Activated T-helper 1 cell treated with anti-CD3 and anti-CD28 coated beads, Interleukin-2, amount 50 U/mL, for 16 hours (primary cell): ENCODE results near the gene FNDC8.
"Not testable (repeated sequence)": the region's sequence is repeated elsewhere in the genome, so short reads cannot be mapped to it uniquely, and the experiment has no call there.

Experiments
- DNase-seq, 2 donors: peaks; one replicate each; pipeline ENCODE4 v3.0.0-alpha.2; 2020; ENCODE audit warnings: low read depth in 1 of 2, low spot score in 1 of 2

FNDC8 gene

GRCh38 chr17:35169835-35170363 is 48.5 kb downstream of the FNDC8 start:
- DNase-seq, result no peak

GRCh38 chr17:35170968-35171771 is 49.8 kb downstream of the FNDC8 start:
- no peak for DNase-seq

GRCh38 chr17:35171834-35172233 is 50.4 kb downstream of the FNDC8 start:
- no peak for DNase-seq

GRCh38 chr17:35172321-35172720 is 50.9 kb downstream of the FNDC8 start:
- not testable (repeated sequence) for DNase-seq

GRCh38 chr17:35174835-35175334 is 53.5 kb downstream of the FNDC8 start:
- DNase-seq, result no peak

GRCh38 chr17:35175638-35176415 is 54.4 kb downstream of the FNDC8 start:
- DNase-seq, result no peak

GRCh38 chr17:35176897-35177296 is 55.5 kb downstream of the FNDC8 start:
- no peak for DNase-seq

- not testable (repeated sequence) for DNase-seq
Measured at GRCh38 chr17:35179379-35179778, 58.0 kb downstream of the FNDC8 start.
